Measurements from ENCODE around the gene XIRP2.

- TF ChIP-seq, protein P1, sequence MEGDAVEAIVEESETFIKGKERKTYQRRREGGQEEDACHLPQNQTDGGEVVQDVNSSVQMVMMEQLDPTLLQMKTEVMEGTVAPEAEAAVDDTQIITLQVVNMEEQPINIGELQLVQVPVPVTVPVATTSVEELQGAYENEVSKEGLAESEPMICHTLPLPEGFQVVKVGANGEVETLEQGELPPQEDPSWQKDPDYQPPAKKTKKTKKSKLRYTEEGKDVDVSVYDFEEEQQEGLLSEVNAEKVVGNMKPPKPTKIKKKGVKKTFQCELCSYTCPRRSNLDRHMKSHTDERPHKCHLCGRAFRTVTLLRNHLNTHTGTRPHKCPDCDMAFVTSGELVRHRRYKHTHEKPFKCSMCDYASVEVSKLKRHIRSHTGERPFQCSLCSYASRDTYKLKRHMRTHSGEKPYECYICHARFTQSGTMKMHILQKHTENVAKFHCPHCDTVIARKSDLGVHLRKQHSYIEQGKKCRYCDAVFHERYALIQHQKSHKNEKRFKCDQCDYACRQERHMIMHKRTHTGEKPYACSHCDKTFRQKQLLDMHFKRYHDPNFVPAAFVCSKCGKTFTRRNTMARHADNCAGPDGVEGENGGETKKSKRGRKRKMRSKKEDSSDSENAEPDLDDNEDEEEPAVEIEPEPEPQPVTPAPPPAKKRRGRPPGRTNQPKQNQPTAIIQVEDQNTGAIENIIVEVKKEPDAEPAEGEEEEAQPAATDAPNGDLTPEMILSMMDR (IDR thresholded peaks at IDR 0.05): no peak
- no peak for TF ChIP-seq POLR2A (IDR thresholded peaks at IDR 0.05)
Observed at GRCh38 chr2:167122389-167122788, 234.1 kb downstream of the XIRP2 start.
